Cardiac muscle cell (in vitro differentiated cells and primary cell): ENCODE data around the gene GUCY1A1. TPM values are rescaled to one million over a fixed set of nuclear protein-coding genes. Genes with fewer than 3 reads are reported as not detected.

Source experiments
- DNase-seq, 2 donors: peaks; one replicate each; pipeline versions ENCODE4 v3.0.0 to v3.0.0-alpha.2; 2010 to 2017; ENCODE audit warnings: low read depth in 1 of 2, low spot score in 1 of 2
- H3K27ac ChIP-seq: fragments of 200-600 bp; sonication (generic); 2 replicates; pipeline ENCODE4 v1.5.1; 2016
- H3K27me3 ChIP-seq: fragments of 200-600 bp; sonication (generic); 2 replicates; pipeline ENCODE4 v1.6.0; 2016; ENCODE audit warnings: control low read depth
- H3K36me3 ChIP-seq: fragments of 200-600 bp; sonication (generic); 2 replicates; pipeline ENCODE4 v1.5.1; 2016; ENCODE audit warnings: control low read depth
- H3K4me1 ChIP-seq: fragments of 200-600 bp; sonication (generic); 2 replicates; pipeline ENCODE4 v1.8.1; 2017; ENCODE audit warnings: low read depth, mild to moderate bottlenecking, mixed run types
- H3K4me3 ChIP-seq: fragments of 200-600 bp; sonication (generic); 2 replicates; pipeline ENCODE4 v1.5.1; 2016; ENCODE audit warnings: mild to moderate bottlenecking
- H3K9me3 ChIP-seq: fragments of 200-600 bp; sonication (generic); 2 replicates; pipeline ENCODE4 v1.5.1; 2017; ENCODE audit warnings: low read depth, mild to moderate bottlenecking, control low read depth
- CTCF ChIP-seq: IDR thresholded peaks from 2 replicates; pipeline ENCODE4 v1.5.1; 2012; ENCODE audit warnings: low read depth, mild to moderate bottlenecking, low read length
- polyA plus RNA-seq: library from polyadenylated mRNA; unstranded; fragments of >200 nt; fragmentation: Nextera tagmentation; extraction: Ambion mirVana; gene quantifications from 2 replicates; pipeline ENCODE4 v1.2.1, GENCODE V29; 2016
- total RNA-seq: library from RNA; depleted of rRNA; stranded (reverse); fragments of >200 nt; gene quantifications from 2 replicates; pipeline ENCODE4 v1.2.3, GENCODE V29; 2016

The GUCY1A1 gene
- total and polyA plus RNA-seq, 2 experiments from 2014 or later = 92.9 to 123 TPM

- TF ChIP-seq CTCF = no peak
- H3K27ac ChIP-seq = peak overlapping the region; percentile 82
- no peaks in the 10 kb centered on the region for H3K27me3 ChIP-seq
- H3K36me3 ChIP-seq = peaks cover 47% of the 10 kb centered on the region
- H3K4me3 ChIP-seq = no peak overlapping the region
- no peak for DNase-seq
- peaks cover 44% of the 10 kb centered on the region for H3K4me1 ChIP-seq
- no peaks in the 10 kb centered on the region for H3K9me3 ChIP-seq
Observed at GRCh38 chr4:155708782-155709181, 42.1 kb downstream of the GUCY1A1 start.

GRCh38 chr4:155709918-155710317 lies 43.3 kb downstream of the GUCY1A1 start:
- H3K27me3 ChIP-seq = no peaks in the 10 kb centered on the region
- no peaks in the 10 kb centered on the region for H3K9me3 ChIP-seq
- H3K36me3 ChIP-seq = peaks cover 58% of the 10 kb centered on the region
- H3K4me1 ChIP-seq = peaks cover 32% of the 10 kb centered on the region
- H3K27ac ChIP-seq = no peak overlapping the region
- no peak for DNase-seq
- no peak overlapping the region for H3K4me3 ChIP-seq
- no peak for TF ChIP-seq CTCF

- Histone ChIP-seq H3K9me3 (no peaks in the 10 kb centered on the region), H3K27ac (no peak overlapping the region), H3K4me3 (no peak overlapping the region), H3K36me3 (peaks cover 71% of the 10 kb centered on the region), H3K27me3 (no peaks in the 10 kb centered on the region), H3K4me1 (peaks cover 18% of the 10 kb centered on the region)
- no peak for DNase-seq
- no peak for TF ChIP-seq CTCF
Observed at GRCh38 chr4:155711556-155711955, 44.9 kb downstream of the GUCY1A1 start.

GRCh38 chr4:155712846-155713245 lies 46.2 kb downstream of the GUCY1A1 start:
- no peak for TF ChIP-seq CTCF
- H3K9me3 ChIP-seq = no peaks in the 10 kb centered on the region
- H3K4me1 ChIP-seq = peaks cover 6% of the 10 kb centered on the region
- no peak overlapping the region for H3K4me3 ChIP-seq
- no peaks in the 10 kb centered on the region for H3K27me3 ChIP-seq
- DNase-seq = no peak
- peaks cover 75% of the 10 kb centered on the region for H3K36me3 ChIP-seq
- H3K27ac ChIP-seq = no peak overlapping the region

GRCh38 chr4:155713911-155714310 lies 47.3 kb downstream of the GUCY1A1 start:
- no peak for TF ChIP-seq CTCF
- no peak for DNase-seq

GRCh38 chr4:155722336-155722735 lies 55.7 kb downstream of the GUCY1A1 start:
- peaks cover 12% of the 10 kb centered on the region for H3K4me1 ChIP-seq
- no peak overlapping the region for H3K27ac ChIP-seq
- no peaks in the 10 kb centered on the region for H3K27me3 ChIP-seq
- no peak for DNase-seq
- TF ChIP-seq CTCF = no peak
- no peak overlapping the region for H3K4me3 ChIP-seq
- H3K9me3 ChIP-seq = no peaks in the 10 kb centered on the region
- peaks cover 75% of the 10 kb centered on the region for H3K36me3 ChIP-seq

More at GRCh38 chr4:155713911-155714310, 47.3 kb downstream of the GUCY1A1 start:
- H3K27me3 ChIP-seq = no peaks in the 10 kb centered on the region
- H3K36me3 ChIP-seq = peaks cover 79% of the 10 kb centered on the region
- H3K4me1 ChIP-seq = peaks cover 2% of the 10 kb centered on the region
- H3K27ac ChIP-seq = no peak overlapping the region
- no peak overlapping the region for H3K4me3 ChIP-seq
- no peaks in the 10 kb centered on the region for H3K9me3 ChIP-seq
